Right lobe of liver (tissue), 4 donors: Measurements from ENCODE around the gene TNKS1BP1.

Experiments
- CTCF ChIP-seq, 4 donors: fragments of 200-600 bp in 3 of 4; fragments of 450-650 bp in 1 of 4; IDR thresholded peaks; one replicate each; pipeline versions ENCODE4 v1.5.1 to v1.8.0; 2016 to 2022; ENCODE audit warnings: antibody characterized with exemption in 4 of 4, mild to moderate bottlenecking in 2 of 4
- POLR2A ChIP-seq: fragments of 450-650 bp; IDR thresholded peaks from one replicate; pipeline ENCODE4 v1.6.1; 2017; ENCODE audit warnings: antibody characterized with exemption, mild to moderate bottlenecking
- donor health status: DM: no; HTN: no; CAD: no.
- donor health status: DM: no; HTN: no; CAD: no.
- donor health status: DM: no; HTN: yes; CAD: no.

- no peak for TF ChIP-seq POLR2A
- TF ChIP-seq CTCF (IDR thresholded peaks at IDR 0.05): no peak
These were observed 49.2 kb downstream of the TNKS1BP1 start for GRCh38 chr11:57275582-57275981.
